ENCODE results near the gene GPATCH1.

- TF ChIP-seq EZH2 (IDR thresholded peaks at IDR 0.05; ENCODE audit: borderline replicate concordance, low read depth, low read length, severe bottlenecking), result no peak
- TF ChIP-seq CTCF (IDR thresholded peaks at IDR 0.05; ENCODE audit: borderline replicate concordance, extremely low read depth, low read length, poor library complexity, severe bottlenecking), result no peak
These were observed 28.5 kb upstream of the GPATCH1 start for GRCh38 chr19:33052352-33052972.
